H1 (cell line): ENCODE results near the gene SYVN1.

Experiments
- CTCF ChIP-seq, 3 experiments: IDR thresholded peaks; 1 replicate in 2 of 3; 2 replicates in 1 of 3; pipeline versions ENCODE4 v1.5.1 to v1.6.1; 2011; ENCODE audit warnings: low read length in 3 of 3, mild to moderate bottlenecking in 3 of 3, inconsistent platforms in 2 of 3, low read depth in 1 of 3, moderate library complexity in 1 of 3; ENCODE audit not compliant: insufficient read depth in 1 of 3; ENCODE audit errors: control extremely low read depth in 1 of 3
- EP300 ChIP-seq, 2 experiments: IDR thresholded peaks; 1 replicate in 1 of 2; 2 replicates in 1 of 2; pipeline ENCODE4 v1.6.1; 2011 to 2012; ENCODE audit warnings: low read depth in 2 of 2, low read length in 2 of 2, mild to moderate bottlenecking in 2 of 2, borderline replicate concordance in 1 of 2, inconsistent platforms in 1 of 2, moderate library complexity in 1 of 2
- NRF1 ChIP-seq: IDR thresholded peaks from 2 replicates; pipeline ENCODE4 v1.6.1; 2011; ENCODE audit warnings: mild to moderate bottlenecking, low read depth, low read length, improper control_type of control experiment
- RAD21 ChIP-seq, 2 experiments: IDR thresholded peaks in 1 of 2; conservative IDR thresholded peaks in 1 of 2; 2 replicates each; pipeline ENCODE4 v1.6.1; 2011; ENCODE audit warnings: low read depth in 2 of 2, low read length in 2 of 2, improper control_type of control experiment in 1 of 2, inconsistent platforms in 1 of 2, mild to moderate bottlenecking in 1 of 2, moderate library complexity in 1 of 2

GRCh38 chr11:65104628-65105027 lies 29.7 kb downstream of the SYVN1 start:
- TF ChIP-seq CTCF (IDR thresholded peaks at IDR 0.05; ENCODE audit: control extremely low read depth in 1 of 3, insufficient read depth in 1 of 3, low read depth in 1 of 3, low read length in 3 of 3) = no peak
- TF ChIP-seq NRF1 = no peak
- no peak for TF ChIP-seq EP300 (IDR thresholded peaks at IDR 0.05; ENCODE audit: borderline replicate concordance in 1 of 2, low read depth in 2 of 2, low read length in 2 of 2)
- TF ChIP-seq RAD21 (IDR thresholded peaks at IDR 0.05 in 1 of 2, conservative IDR thresholded peaks at IDR 0.05 in 1 of 2; ENCODE audit: low read depth in 2 of 2, low read length in 2 of 2) = no peak
